CD4-positive, alpha-beta T cell treated with Interleukin-17A for 1 hour (primary cell): ENCODE data around the gene CD8A.

Source experiments
- DNase-seq: peaks from one replicate; pipeline ENCODE4 v3.0.0-alpha.2; 2020

Gene CD8A

GRCh38 chr2:86808315-86809161 is 17.8 kb upstream of the CD8A start:
- DNase-seq, result peak; percentile 95

- DNase-seq, result peak; percentile 71
Observed at GRCh38 chr2:86807468-86808275, 17.0 kb upstream of the CD8A start.

- DNase-seq, result no peak
Observed at GRCh38 chr2:86807133-86807467, 16.4 kb upstream of the CD8A start.

GRCh38 chr2:86806059-86806857 is 15.5 kb upstream of the CD8A start:
- no peak for DNase-seq

- DNase-seq, result no peak
Observed at GRCh38 chr2:86800856-86801567, 10.3 kb upstream of the CD8A start.

- DNase-seq, result peak; percentile 57
Observed at GRCh38 chr2:86794861-86795260, 4.1 kb upstream of the CD8A start.

GRCh38 chr2:86793752-86794151 is 3.0 kb upstream of the CD8A start:
- peak; percentile 55 for DNase-seq

GRCh38 chr2:86791573-86791972 is 860 bp upstream of the CD8A start:
- DNase-seq, result no peak

GRCh38 chr2:86790134-86790675 is 508 bp downstream of the CD8A start:
- DNase-seq, result peak; percentile 34

- DNase-seq, result no peak
Observed at GRCh38 chr2:86789687-86790133, 1.0 kb downstream of the CD8A start.

GRCh38 chr2:86788881-86789686 is 1.6 kb downstream of the CD8A start:
- DNase-seq, result peak; percentile 40

- no peak for DNase-seq
Observed at GRCh38 chr2:86788165-86788564, 2.5 kb downstream of the CD8A start.

GRCh38 chr2:86787736-86788135 is 3.0 kb downstream of the CD8A start:
- peak; percentile 67 for DNase-seq

- peak; percentile 90 for DNase-seq
Observed at GRCh38 chr2:86786001-86786536, 4.6 kb downstream of the CD8A start.

GRCh38 chr2:86785456-86785855 is 5.3 kb downstream of the CD8A start:
- peak; percentile 83 for DNase-seq

GRCh38 chr2:86783615-86784339 is 6.9 kb downstream of the CD8A start:
- peak; percentile 39 for DNase-seq

GRCh38 chr2:86782748-86783147 is 8.0 kb downstream of the CD8A start:
- no peak for DNase-seq

GRCh38 chr2:86781363-86781762 is 9.3 kb downstream of the CD8A start:
- no peak for DNase-seq

- DNase-seq, result no peak
Observed at GRCh38 chr2:86779971-86780370, 10.7 kb downstream of the CD8A start.

GRCh38 chr2:86778957-86779356 is 11.8 kb downstream of the CD8A start:
- no peak for DNase-seq
